ENCODE measurements around the gene ELMO1.

ELMO1 gene

DNA sequence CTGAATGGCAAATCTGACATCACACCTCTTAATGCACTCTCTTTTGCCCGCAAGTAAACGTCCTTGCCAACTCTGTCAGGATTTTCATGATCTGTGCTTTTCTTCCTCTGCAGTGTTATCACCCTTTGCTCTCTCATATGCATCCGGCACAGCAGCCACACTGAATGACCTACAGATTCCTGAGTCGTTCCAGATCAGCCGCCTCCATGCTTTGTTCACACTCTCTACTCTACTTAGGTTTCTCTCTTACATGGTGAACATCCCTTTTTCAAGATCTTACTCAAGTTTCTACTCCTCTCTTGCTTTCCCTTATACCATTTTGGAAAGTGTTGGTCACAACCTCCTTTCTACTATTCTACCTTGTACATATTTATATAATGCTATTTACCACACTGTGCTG, 596.6 kb downstream of the ELMO1 start:
- peaks cover 0 to 2% of the 10 kb centered on the region in 2 experiments for H3K4me1 ChIP-seq (ENCODE audit: control insufficient read depth in 1 of 2, insufficient read depth in 2 of 2, low read length in 2 of 2)
- H3K4ac ChIP-seq (ENCODE audit: low read depth, low read length): no peak overlapping the region
- H3K27ac ChIP-seq (ENCODE audit: low read depth, low read length): no peak overlapping the region
- no peak overlapping the region for H3K9ac ChIP-seq (ENCODE audit: low read length)
- H3K18ac ChIP-seq (ENCODE audit: low read length): no peak overlapping the region
- H2BK5ac ChIP-seq (ENCODE audit: low read depth, low read length, poor library complexity): no peak overlapping the region
- no peaks in the 10 kb centered on the region for H3K27me3 ChIP-seq (ENCODE audit: insufficient read depth, low read length)
- H3K23ac ChIP-seq (ENCODE audit: low read length): no peak overlapping the region
- no peak overlapping the region for H4K12ac ChIP-seq (ENCODE audit: low read depth, low read length)
- no peak overlapping the region for H3K4me2 ChIP-seq (ENCODE audit: low read length)
- H3K79me1 ChIP-seq (ENCODE audit: low read length): no peaks in the 10 kb centered on the region
- no CpG with 5 or more reads among the region's 5 CpGs for WGBS (ENCODE audit: extremely low coverage, insufficient coverage, insufficient read length)
- no peak overlapping the region for H2BK12ac ChIP-seq (ENCODE audit: low read length)
- no peak overlapping the region for H3K14ac ChIP-seq (ENCODE audit: low read length)
- no peak overlapping the region for H2BK120ac ChIP-seq (ENCODE audit: insufficient read depth, low read length, poor library complexity)
- H4K8ac ChIP-seq (ENCODE audit: low read depth, low read length): no peak overlapping the region
- no peak for DNase-seq
- H4K91ac ChIP-seq (ENCODE audit: low read depth, low read length): no peak overlapping the region
- H3K36me3 ChIP-seq (ENCODE audit: control insufficient read depth in 1 of 2, insufficient read depth in 2 of 2, low read length in 2 of 2): peaks cover 12 to 19% of the 10 kb centered on the region in 2 experiments
- no peak overlapping the region for H2AK5ac ChIP-seq (ENCODE audit: low read length)
- H3K4me3 ChIP-seq (ENCODE audit: low read depth, low read length): no peak overlapping the region
- no peak overlapping the region for H2AFZ ChIP-seq (ENCODE audit: insufficient read depth, low read length, poor library complexity)
- no peaks in the 10 kb centered on the region for H3K79me2 ChIP-seq (ENCODE audit: control insufficient read depth, insufficient read depth, low read length, poor library complexity)
- H3K9me3 ChIP-seq (ENCODE audit: insufficient read depth, low read depth, low read length): no peaks in the 10 kb centered on the region

DNA sequence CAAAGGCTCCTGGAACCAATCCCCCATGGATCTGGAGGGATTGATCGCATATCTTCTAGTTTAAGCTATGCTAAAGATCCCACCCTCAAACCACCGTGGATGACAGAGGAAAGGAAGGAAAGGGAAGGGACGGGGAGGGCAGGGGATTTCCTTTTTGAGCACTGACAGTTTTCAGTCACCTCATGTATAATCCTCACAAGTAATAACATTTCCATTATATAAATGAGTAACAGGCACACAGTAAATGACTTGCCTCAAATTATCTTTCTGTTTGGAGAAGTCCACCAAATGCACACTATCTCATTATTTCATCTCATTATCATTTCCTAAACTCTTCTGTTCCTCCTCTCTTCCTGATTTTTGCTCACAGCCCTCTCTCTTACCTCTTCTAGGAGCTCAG, 597.3 kb downstream of the ELMO1 start:
- Histone ChIP-seq H4K8ac (ENCODE audit: low read depth, low read length) (no peak overlapping the region), H3K9ac (ENCODE audit: low read length) (no peak overlapping the region), H3K14ac (ENCODE audit: low read length) (no peak overlapping the region), H2BK5ac (ENCODE audit: low read depth, low read length, poor library complexity) (no peak overlapping the region), H4K12ac (ENCODE audit: low read depth, low read length) (no peak overlapping the region), H3K79me1 (ENCODE audit: low read length) (no peaks in the 10 kb centered on the region), H3K4me2 (ENCODE audit: low read length) (no peak overlapping the region), H2BK120ac (ENCODE audit: insufficient read depth, low read length, poor library complexity) (no peak overlapping the region), H2BK12ac (ENCODE audit: low read length) (no peak overlapping the region), H2AK5ac (ENCODE audit: low read length) (no peak overlapping the region), H3K36me3 (ENCODE audit: control insufficient read depth in 1 of 2, insufficient read depth in 2 of 2, low read length in 2 of 2) (peaks cover 12 to 19% of the 10 kb centered on the region in 2 experiments), H4K91ac (ENCODE audit: low read depth, low read length) (no peak overlapping the region), H3K27ac (ENCODE audit: low read depth, low read length) (no peak overlapping the region), H3K4me1 (ENCODE audit: control insufficient read depth in 1 of 2, insufficient read depth in 2 of 2, low read length in 2 of 2) (peaks cover 0 to 2% of the 10 kb centered on the region in 2 experiments), H3K79me2 (ENCODE audit: control insufficient read depth, insufficient read depth, low read length, poor library complexity) (no peaks in the 10 kb centered on the region), H3K4me3 (ENCODE audit: low read depth, low read length) (no peak overlapping the region), H3K18ac (ENCODE audit: low read length) (no peak overlapping the region), H3K23ac (ENCODE audit: low read length) (no peak overlapping the region), H3K27me3 (ENCODE audit: insufficient read depth, low read length) (no peaks in the 10 kb centered on the region), H2AFZ (ENCODE audit: insufficient read depth, low read length, poor library complexity) (no peak overlapping the region), H3K4ac (ENCODE audit: low read depth, low read length) (no peak overlapping the region), H3K9me3 (ENCODE audit: insufficient read depth, low read depth, low read length) (no peaks in the 10 kb centered on the region)
- DNase-seq: no peak
- WGBS (ENCODE audit: extremely low coverage, insufficient coverage, insufficient read length): no CpG with 5 or more reads among the region's 3 CpGs

DNA sequence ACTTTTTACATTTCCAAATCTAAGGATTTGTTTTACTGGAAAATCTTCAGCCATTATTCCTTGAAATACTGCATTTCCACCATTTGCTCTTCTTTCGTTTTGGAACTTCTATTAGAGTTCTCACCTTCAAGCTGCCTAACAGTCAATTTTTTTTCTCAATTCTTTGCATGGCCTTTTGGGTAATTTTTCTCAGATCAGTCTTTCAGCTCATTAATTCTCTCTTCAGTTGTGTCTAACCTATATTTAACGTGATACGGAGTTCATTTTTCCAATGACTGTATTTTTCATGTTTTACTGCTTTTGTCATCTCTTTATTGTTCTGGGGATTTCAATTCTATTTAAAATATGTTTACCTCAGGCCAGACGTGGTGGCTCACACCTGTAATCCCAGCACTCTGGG, 600.7 kb downstream of the ELMO1 start:
- Histone ChIP-seq H3K9ac (ENCODE audit: low read length) (no peak overlapping the region), H4K12ac (ENCODE audit: low read depth, low read length) (no peak overlapping the region), H3K4me3 (ENCODE audit: low read depth, low read length) (no peak overlapping the region), H3K4me1 (ENCODE audit: control insufficient read depth in 1 of 2, insufficient read depth in 2 of 2, low read length in 2 of 2) (no peaks in the 10 kb centered on the region), H4K91ac (ENCODE audit: low read depth, low read length) (no peak overlapping the region), H3K36me3 (ENCODE audit: control insufficient read depth in 1 of 2, insufficient read depth in 2 of 2, low read length in 2 of 2) (no peaks in the 10 kb centered on the region), H2BK120ac (ENCODE audit: insufficient read depth, low read length, poor library complexity) (no peak overlapping the region), H3K79me2 (ENCODE audit: control insufficient read depth, insufficient read depth, low read length, poor library complexity) (no peaks in the 10 kb centered on the region), H2AFZ (ENCODE audit: insufficient read depth, low read length, poor library complexity) (no peak overlapping the region), H2AK5ac (ENCODE audit: low read length) (no peak overlapping the region), H3K4ac (ENCODE audit: low read depth, low read length) (no peak overlapping the region), H3K23ac (ENCODE audit: low read length) (no peak overlapping the region), H3K14ac (ENCODE audit: low read length) (no peak overlapping the region), H3K27me3 (ENCODE audit: insufficient read depth, low read length) (no peaks in the 10 kb centered on the region), H3K79me1 (ENCODE audit: low read length) (no peaks in the 10 kb centered on the region), H3K4me2 (ENCODE audit: low read length) (no peak overlapping the region), H3K27ac (ENCODE audit: low read depth, low read length) (no peak overlapping the region), H2BK5ac (ENCODE audit: low read depth, low read length, poor library complexity) (no peak overlapping the region), H3K9me3 (ENCODE audit: insufficient read depth, low read depth, low read length) (no peaks in the 10 kb centered on the region), H3K18ac (ENCODE audit: low read length) (no peak overlapping the region), H4K8ac (ENCODE audit: low read depth, low read length) (no peak overlapping the region), H2BK12ac (ENCODE audit: low read length) (no peak overlapping the region)
- WGBS (ENCODE audit: extremely low coverage, insufficient coverage, insufficient read length): no CpG with 5 or more reads among the region's 4 CpGs
- no peak for DNase-seq

- Histone ChIP-seq H3K4me3 (ENCODE audit: low read depth, low read length) (no peak overlapping the region), H3K23ac (ENCODE audit: low read length) (no peak overlapping the region), H4K12ac (ENCODE audit: low read depth, low read length) (no peak overlapping the region), H3K36me3 (ENCODE audit: control insufficient read depth in 1 of 2, insufficient read depth in 2 of 2, low read length in 2 of 2) (no peaks in the 10 kb centered on the region), H3K27me3 (ENCODE audit: insufficient read depth, low read length) (no peaks in the 10 kb centered on the region), H3K9me3 (ENCODE audit: insufficient read depth, low read depth, low read length) (peaks cover 1% of the 10 kb centered on the region), H3K79me2 (ENCODE audit: control insufficient read depth, insufficient read depth, low read length, poor library complexity) (no peaks in the 10 kb centered on the region), H2BK5ac (ENCODE audit: low read depth, low read length, poor library complexity) (no peak overlapping the region), H2AFZ (ENCODE audit: insufficient read depth, low read length, poor library complexity) (no peak overlapping the region), H3K4me1 (ENCODE audit: control insufficient read depth in 1 of 2, insufficient read depth in 2 of 2, low read length in 2 of 2) (no peaks in the 10 kb centered on the region), H2BK120ac (ENCODE audit: insufficient read depth, low read length, poor library complexity) (no peak overlapping the region), H2AK5ac (ENCODE audit: low read length) (no peak overlapping the region), H3K9ac (ENCODE audit: low read length) (no peak overlapping the region), H3K4ac (ENCODE audit: low read depth, low read length) (no peak overlapping the region), H4K8ac (ENCODE audit: low read depth, low read length) (no peak overlapping the region), H4K91ac (ENCODE audit: low read depth, low read length) (no peak overlapping the region), H3K27ac (ENCODE audit: low read depth, low read length) (no peak overlapping the region), H2BK12ac (ENCODE audit: low read length) (no peak overlapping the region), H3K4me2 (ENCODE audit: low read length) (no peak overlapping the region), H3K14ac (ENCODE audit: low read length) (no peak overlapping the region), H3K79me1 (ENCODE audit: low read length) (no peaks in the 10 kb centered on the region), H3K18ac (ENCODE audit: low read length) (no peak overlapping the region)
- WGBS (ENCODE audit: extremely low coverage, insufficient coverage, insufficient read length): no CpG with 5 or more reads among the region's 2 CpGs
- DNase-seq: no peak
These were observed 604.3 kb downstream of the ELMO1 start for GRCh38 chr7:36844374-36844773.

Data from trophoblast cell (in vitro differentiated cells and primary cell).